Body of pancreas (tissue), 4 donors: ENCODE results near the gene NSF.
"Not testable (repeated sequence)": the region's sequence is repeated elsewhere in the genome, so short reads cannot be mapped to it uniquely, and the experiment has no call there.

Experiments
- POLR2A ChIP-seq, 3 donors: fragments of 450-650 bp; IDR thresholded peaks; one replicate each; pipeline ENCODE4 v1.6.1; 2016; ENCODE audit warnings: antibody characterized with exemption in 3 of 3, mild to moderate bottlenecking in 2 of 3
- TF ChIP-seq, protein P1 (sequence below), 7 experiments: fragments of 450-650 bp in 4 of 7; fragments of 200-600 bp in 3 of 7; sonication (generic) in 3 of 7; IDR thresholded peaks; one replicate each; pipeline ENCODE4 v1.5.1; 2016 to 2019; ENCODE audit warnings: antibody characterized with exemption in 7 of 7

DNA sequence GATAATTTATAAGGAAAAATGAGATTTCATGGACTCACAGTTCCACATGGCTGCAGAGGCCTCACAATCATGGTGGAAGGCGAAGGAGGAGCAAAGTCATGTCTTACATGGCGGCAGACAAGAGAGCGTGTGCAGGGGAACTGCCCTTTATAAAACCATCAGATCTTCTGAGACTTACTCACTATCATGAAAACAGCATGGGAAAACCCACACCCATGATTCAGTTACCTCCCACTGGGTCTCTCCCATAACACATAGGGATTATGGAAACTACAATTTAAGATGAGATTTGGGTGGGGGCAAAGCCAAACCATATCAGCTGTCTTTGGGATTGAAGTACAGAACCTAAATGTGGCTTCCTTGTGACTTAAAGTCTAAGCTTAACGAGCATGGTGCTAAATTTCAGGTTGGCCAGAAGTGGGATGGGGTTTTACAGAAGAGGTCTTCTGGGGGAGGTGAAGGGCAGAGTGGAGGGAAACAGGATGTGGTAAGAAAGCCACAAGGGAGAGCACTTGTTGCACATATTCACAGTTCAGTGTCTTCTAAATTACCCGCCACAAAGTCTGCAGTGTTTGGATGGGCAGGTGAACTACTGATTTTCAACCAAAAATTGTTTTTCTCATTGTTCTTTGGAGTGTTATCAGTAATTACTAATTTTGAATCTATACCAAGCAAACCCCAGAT, 38.4 kb downstream of the NSF start:
- TF ChIP-seq, protein P1, sequence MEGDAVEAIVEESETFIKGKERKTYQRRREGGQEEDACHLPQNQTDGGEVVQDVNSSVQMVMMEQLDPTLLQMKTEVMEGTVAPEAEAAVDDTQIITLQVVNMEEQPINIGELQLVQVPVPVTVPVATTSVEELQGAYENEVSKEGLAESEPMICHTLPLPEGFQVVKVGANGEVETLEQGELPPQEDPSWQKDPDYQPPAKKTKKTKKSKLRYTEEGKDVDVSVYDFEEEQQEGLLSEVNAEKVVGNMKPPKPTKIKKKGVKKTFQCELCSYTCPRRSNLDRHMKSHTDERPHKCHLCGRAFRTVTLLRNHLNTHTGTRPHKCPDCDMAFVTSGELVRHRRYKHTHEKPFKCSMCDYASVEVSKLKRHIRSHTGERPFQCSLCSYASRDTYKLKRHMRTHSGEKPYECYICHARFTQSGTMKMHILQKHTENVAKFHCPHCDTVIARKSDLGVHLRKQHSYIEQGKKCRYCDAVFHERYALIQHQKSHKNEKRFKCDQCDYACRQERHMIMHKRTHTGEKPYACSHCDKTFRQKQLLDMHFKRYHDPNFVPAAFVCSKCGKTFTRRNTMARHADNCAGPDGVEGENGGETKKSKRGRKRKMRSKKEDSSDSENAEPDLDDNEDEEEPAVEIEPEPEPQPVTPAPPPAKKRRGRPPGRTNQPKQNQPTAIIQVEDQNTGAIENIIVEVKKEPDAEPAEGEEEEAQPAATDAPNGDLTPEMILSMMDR (IDR thresholded peaks at IDR 0.05), result not testable (repeated sequence)
- not testable (repeated sequence) for TF ChIP-seq POLR2A (IDR thresholded peaks at IDR 0.05)
